ENCODE data around the gene CYTL1.
A peak's percentile ranks its signal among the peaks of the same experiment; 100 is the strongest.
"Not testable (repeated sequence)": the region's sequence is repeated elsewhere in the genome, so short reads cannot be mapped to it uniquely, and the experiment has no call there.

CYTL1 gene

DNA sequence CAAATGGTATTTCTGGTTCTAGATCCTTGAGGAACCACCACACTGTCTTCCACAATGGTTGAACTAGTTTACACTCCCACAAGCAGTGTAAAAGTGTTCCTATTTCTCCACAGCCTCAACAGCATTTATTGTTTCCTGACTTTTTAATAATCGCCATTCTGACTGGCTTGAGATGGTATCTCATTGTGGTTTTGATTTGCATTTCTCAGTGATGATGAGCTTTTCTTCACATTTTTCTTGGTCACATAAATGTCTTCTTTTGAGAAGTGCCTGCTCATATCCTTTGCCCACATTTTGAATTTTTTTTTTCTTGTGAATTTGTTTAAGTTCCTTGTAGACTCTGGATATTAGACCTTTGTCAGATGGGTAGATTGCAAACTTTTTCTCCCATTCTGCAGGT lies 22.3 kb downstream of the CYTL1 start:
- DNase-seq (ENCODE audit: low read depth): not testable (repeated sequence)

GRCh38 chr4:4995908-4996265 lies 23.4 kb downstream of the CYTL1 start:
- no peak for DNase-seq (ENCODE audit: low read depth)

DNA sequence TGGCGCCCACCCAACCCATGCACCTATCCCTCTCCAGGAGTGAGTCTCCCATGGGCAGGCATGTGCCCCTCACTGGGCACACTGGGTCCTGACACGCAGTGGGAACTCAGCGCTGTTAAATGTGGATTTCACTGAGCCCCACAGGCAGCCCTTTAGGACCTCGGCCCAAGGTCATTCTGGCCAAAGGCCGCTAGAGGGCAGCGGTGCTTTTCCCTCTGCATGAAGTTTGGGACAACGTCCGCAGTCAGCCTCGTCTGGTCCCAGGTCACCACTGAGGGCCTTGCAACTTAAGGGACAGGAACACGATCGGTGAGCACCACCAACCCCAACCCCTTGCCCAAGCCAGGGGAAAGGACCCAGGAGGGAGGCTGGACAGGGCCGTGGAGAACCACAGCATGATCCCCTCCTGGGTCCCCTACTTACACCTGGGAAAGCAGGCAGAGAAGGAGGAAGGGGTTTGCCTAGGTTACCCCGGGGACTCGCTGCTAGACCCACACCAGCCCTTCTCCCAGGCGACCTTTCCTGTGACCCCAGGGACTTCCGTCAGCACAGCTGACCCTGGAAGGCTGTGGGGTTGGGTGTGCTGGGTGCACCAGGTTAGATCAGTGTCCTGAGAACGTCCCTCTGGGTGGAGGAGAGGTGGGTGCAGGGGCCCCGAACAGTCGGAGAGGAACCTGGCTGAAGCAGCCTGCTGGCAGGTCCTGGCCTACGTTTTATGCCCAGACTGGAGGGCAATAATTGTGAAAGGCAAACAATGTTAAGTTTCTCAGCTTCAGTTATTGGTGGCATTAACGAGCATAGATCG lies 24.0 kb downstream of the CYTL1 start:
- DNase-seq (ENCODE audit: low read depth): peak; percentile 49

- no peak for DNase-seq (ENCODE audit: low read depth)
These were observed 24.8 kb downstream of the CYTL1 start for GRCh38 chr4:4994312-4995097.

GRCh38 chr4:4992833-4993232 lies 26.4 kb downstream of the CYTL1 start:
- no peak for DNase-seq (ENCODE audit: low read depth)

DNA sequence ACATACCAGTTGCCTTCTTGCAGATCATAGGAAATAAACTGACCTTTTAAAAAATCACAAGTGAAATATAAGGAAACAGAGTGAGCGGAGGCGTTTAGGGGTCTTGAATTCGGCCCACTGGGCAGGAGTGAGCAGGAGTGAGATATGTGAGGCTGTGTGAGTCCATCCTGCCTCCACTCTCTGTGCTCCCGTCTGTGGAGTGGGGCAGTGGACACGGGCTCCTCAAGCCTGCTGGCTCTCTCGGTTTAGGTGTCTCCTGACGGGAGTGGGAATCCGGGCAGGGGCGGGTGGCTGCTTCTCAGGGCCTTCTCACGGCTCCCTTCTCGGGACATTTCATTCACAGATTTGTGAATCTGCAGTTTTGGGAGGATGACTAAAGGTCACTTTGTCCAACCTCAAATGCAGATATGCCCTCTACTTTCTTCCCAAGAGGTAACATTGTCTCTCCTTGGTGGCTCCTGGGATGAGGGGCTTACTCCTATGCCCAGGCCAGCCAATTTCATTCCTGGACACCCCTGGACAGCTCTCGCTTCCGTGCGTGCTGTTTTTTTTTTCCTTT lies 27.6 kb downstream of the CYTL1 start:
- DNase-seq (ENCODE audit: low read depth): no peak

- peak; percentile 58 for DNase-seq (ENCODE audit: low read depth)
These were observed 28.3 kb downstream of the CYTL1 start for GRCh38 chr4:4990857-4991540.

GRCh38 chr4:4990329-4990728 lies 28.9 kb downstream of the CYTL1 start:
- no peak for DNase-seq (ENCODE audit: low read depth)

DNA sequence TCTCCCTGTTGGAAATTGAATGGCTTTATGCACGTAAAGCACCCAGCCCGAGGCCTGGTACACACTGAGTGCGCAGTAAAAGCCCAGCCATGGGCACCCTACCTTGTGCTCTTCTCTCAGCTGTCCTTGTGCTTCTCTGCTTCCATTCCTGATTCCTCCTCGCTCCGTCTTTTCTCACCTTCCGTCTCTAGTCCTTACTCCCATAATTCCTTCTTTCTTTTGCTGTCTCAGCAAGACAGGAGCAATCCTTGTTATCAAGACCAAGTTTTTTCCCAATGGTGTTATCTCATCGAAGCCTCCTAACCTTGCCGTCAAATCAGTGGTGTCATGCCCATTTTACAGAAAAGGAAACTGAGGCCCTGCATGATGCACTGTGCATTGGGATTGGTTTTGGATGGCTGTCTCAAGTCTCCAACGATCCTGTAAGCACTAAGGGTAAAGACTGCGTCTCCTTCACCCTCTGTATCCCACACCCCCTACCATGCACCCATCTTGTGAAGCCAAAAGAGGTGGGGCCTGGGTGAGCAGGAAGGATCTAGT lies 30.1 kb downstream of the CYTL1 start:
- DNase-seq (ENCODE audit: low read depth): no peak

- no peak for DNase-seq (ENCODE audit: low read depth)
These were observed 31.6 kb downstream of the CYTL1 start for GRCh38 chr4:4987656-4988055.

- DNase-seq (ENCODE audit: low read depth): no peak
These were observed 32.4 kb downstream of the CYTL1 start for GRCh38 chr4:4986841-4987240.

- no peak for DNase-seq (ENCODE audit: low read depth)
These were observed 33.4 kb downstream of the CYTL1 start for GRCh38 chr4:4985844-4986243.

GRCh38 chr4:4985036-4985435 lies 34.2 kb downstream of the CYTL1 start:
- no peak for DNase-seq (ENCODE audit: low read depth)

DNA sequence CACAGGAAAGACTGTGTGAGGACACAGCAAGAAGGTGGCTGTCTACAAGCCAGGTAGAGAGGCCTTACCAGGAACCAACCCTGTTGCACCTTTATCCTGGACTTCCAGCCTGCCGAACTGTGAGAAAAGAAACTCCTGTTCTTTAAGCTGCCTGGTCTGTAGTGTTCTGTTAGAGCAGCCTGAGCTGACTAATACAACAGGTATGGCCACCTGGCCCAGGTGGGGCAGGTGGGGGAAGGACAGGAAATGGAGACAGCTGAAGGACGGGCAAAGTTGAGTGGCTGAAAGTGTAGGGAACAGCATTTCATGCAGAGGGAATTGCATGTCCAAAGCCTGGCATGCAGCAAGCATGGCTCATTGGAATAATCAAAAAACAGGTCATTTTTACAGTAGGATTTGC lies 35.1 kb downstream of the CYTL1 start:
- no peak for DNase-seq (ENCODE audit: low read depth)

DNA sequence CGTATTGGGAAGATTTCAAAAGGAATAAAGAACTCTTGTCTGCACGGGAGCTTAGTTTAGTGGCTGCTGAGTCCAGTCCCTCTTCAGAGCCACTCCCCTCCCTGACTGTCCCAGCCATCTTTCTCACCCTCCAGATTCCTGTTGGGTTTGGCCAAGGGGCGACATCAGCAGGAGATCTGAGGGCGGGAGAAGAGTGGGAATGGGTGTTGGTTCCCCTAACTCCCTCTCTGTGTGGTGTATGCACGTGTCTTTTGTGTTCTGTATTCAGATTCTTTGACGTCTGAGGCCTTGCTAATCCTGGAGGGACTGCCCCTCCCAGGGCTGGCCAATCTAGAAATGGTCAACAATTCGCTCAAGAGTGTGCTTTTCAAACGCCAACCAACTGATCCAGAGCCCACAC lies 37.4 kb downstream of the CYTL1 start:
- no peak for DNase-seq (ENCODE audit: low read depth)

DNA sequence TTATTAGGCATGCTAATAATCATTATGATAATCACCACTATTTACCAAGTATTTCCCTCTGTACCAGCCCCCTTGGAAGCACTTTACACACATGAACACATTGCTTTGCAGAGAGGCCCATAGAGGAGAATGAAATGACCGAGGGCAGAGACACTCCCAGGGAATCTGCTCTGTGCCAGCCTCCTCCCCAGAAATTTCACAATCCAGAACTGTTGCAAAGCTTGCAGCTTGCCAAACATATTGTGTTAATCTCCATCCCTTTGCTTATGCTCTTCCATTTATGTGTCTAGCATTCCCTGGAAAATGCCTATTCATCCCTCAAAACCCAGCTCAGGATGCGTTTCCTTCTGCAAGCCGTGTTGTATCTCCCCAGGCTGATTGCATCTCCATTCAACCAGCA lies 37.8 kb downstream of the CYTL1 start:
- no peak for DNase-seq (ENCODE audit: low read depth)

- DNase-seq (ENCODE audit: low read depth): no peak
These were observed 38.5 kb downstream of the CYTL1 start for GRCh38 chr4:4980621-4981230.

DNA sequence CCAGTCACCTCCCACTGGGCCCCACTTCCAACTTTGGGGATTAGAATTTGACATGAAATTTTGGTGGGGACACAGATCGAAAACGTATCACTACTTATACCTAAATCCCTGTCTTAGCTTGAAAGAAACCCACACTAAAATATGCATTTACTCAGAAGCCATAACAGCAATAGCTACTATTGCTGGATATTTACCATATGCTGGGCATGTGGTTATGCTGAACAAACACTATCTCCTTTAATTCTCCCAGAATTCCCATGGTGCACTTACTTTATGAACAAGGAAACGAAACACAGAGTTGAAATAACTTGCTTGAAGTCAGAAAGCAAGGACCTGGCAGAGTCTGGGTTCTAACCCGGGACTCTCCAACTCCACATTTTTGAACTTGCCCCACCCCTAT lies 39.3 kb downstream of the CYTL1 start:
- DNase-seq (ENCODE audit: low read depth): no peak

- DNase-seq (ENCODE audit: low read depth): no peak
These were observed 44.5 kb downstream of the CYTL1 start for GRCh38 chr4:4974727-4975126.

GRCh38 chr4:4971796-4972195 lies 47.5 kb downstream of the CYTL1 start:
- no peak for DNase-seq (ENCODE audit: low read depth)

- no peak for DNase-seq (ENCODE audit: low read depth)
These were observed 50.0 kb downstream of the CYTL1 start for GRCh38 chr4:4969298-4969697.

DNA sequence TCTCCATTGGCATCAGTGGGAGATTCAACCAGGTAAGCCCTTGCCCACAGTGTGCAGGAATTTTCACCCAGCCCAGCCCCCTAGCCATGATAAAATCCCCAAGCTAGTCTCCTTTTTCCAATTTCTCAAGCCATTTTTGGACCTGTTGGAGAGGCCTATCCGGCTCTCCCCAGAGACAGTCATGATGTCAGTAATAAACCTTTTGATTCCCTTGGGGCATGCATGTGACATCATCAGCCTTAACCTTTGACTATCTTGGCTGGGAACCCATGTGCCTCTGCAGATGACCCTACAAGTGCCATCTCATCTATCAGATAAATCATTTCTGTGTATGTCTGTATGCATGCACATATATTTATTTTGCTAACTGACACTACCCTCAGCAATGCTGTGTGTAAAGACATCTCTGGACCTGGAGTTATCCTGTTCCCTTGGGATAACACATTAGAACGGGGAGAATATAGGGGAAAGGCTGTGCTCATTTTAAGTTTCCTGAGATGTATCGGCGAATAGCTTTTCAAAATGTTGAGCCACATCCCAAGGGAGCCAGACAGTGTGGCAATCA lies 51.0 kb downstream of the CYTL1 start:
- no peak for DNase-seq (ENCODE audit: low read depth)

Measured in iris pigment epithelial cell (primary cell).